Common myeloid progenitor, CD34-positive (primary cell): ENCODE measurements around the gene ZNF516.
A peak's percentile ranks its signal among the peaks of the same experiment; 100 is the strongest.

Experiments
- CTCF ChIA-PET: fragments of 350-600 bp; sonication (Branson Sonifier 250); formaldehyde crosslinking; loops from one replicate; lab custom pipeline; 2021; ENCODE audit warnings: antibody characterized with exemption; lab: Charles Lee
- POLR2A ChIA-PET: fragments of 350-600 bp; sonication (Branson Sonifier 250); formaldehyde crosslinking; loops from one replicate; lab custom pipeline; 2021; ENCODE audit warnings: antibody characterized with exemption; lab: Charles Lee
- DNase-seq, 3 donors: peaks; one replicate each; pipeline versions ENCODE4 v3.0.0 to v3.0.0-alpha.2; 2013
- H3K27ac ChIP-seq, 2 experiments: 1 replicate in 1 of 2; 2 replicates in 1 of 2; pipeline ENCODE4 v1.7.0; 2013; ENCODE audit warnings: inconsistent platforms in 2 of 2, low read length in 2 of 2, mild to moderate bottlenecking in 2 of 2, low read depth in 1 of 2, moderate library complexity in 1 of 2; ENCODE audit not compliant: severe bottlenecking in 2 of 2, insufficient read depth in 1 of 2, poor library complexity in 1 of 2
- H3K27me3 ChIP-seq, 5 experiments: replicated peaks in 2 of 5; 1 replicate in 3 of 5; 2 replicates in 2 of 5; pipeline versions ENCODE4 v1.6.1 to v1.7.0; 2013; ENCODE audit warnings: low read length in 4 of 5, mild to moderate bottlenecking in 2 of 5, moderate library complexity in 2 of 5, inconsistent platforms in 1 of 5; ENCODE audit not compliant: insufficient read depth in 5 of 5, control insufficient read depth in 4 of 5
- H3K36me3 ChIP-seq, 4 experiments: 1 replicate in 2 of 4; 2 replicates in 2 of 4; pipeline versions ENCODE4 v1.6.1 to v1.7.0; 2013; ENCODE audit warnings: low read length in 3 of 4, control low read depth in 1 of 4, mild to moderate bottlenecking in 1 of 4; ENCODE audit not compliant: control insufficient read depth in 4 of 4, insufficient read depth in 4 of 4
- H3K4me1 ChIP-seq, 4 experiments: 1 replicate in 3 of 4; 2 replicates in 1 of 4; pipeline versions ENCODE4 v1.6.1 to v1.7.1; 2013; ENCODE audit warnings: low read length in 3 of 4, mild to moderate bottlenecking in 3 of 4, control low read depth in 1 of 4, inconsistent platforms in 1 of 4, moderate library complexity in 1 of 4; ENCODE audit not compliant: control insufficient read depth in 4 of 4, insufficient read depth in 4 of 4; ENCODE audit errors: control extremely low read depth in 1 of 4
- H3K4me3 ChIP-seq, 7 experiments: 1 replicate in 4 of 7; 2 replicates in 3 of 7; pipeline versions ENCODE4 v1.5.1 to v1.7.0; 2013; ENCODE audit warnings: mild to moderate bottlenecking in 7 of 7, low read length in 6 of 7, moderate library complexity in 6 of 7, inconsistent platforms in 2 of 7, low read depth in 2 of 7, control low read depth in 1 of 7; ENCODE audit not compliant: insufficient read depth in 4 of 7, control insufficient read depth in 1 of 7; ENCODE audit errors: extremely low read depth in 1 of 7
- H3K9me3 ChIP-seq, 5 experiments: 1 replicate in 4 of 5; 2 replicates in 1 of 5; pipeline versions ENCODE4 v1.6.1 to v1.7.1; 2013; ENCODE audit warnings: low read length in 4 of 5, mild to moderate bottlenecking in 2 of 5, inconsistent platforms in 1 of 5, low read depth in 1 of 5, moderate library complexity in 1 of 5; ENCODE audit not compliant: control insufficient read depth in 4 of 5, insufficient read depth in 2 of 5; ENCODE audit errors: control extremely low read depth in 1 of 5
- WGBS: methylation state at CpG from one replicate; pipeline ENCODE4 v1.1.5; 2013; ENCODE audit not compliant: insufficient coverage; 5-methylcytosine and 5-hydroxymethylcytosine counted together

The ZNF516 gene

DNA sequence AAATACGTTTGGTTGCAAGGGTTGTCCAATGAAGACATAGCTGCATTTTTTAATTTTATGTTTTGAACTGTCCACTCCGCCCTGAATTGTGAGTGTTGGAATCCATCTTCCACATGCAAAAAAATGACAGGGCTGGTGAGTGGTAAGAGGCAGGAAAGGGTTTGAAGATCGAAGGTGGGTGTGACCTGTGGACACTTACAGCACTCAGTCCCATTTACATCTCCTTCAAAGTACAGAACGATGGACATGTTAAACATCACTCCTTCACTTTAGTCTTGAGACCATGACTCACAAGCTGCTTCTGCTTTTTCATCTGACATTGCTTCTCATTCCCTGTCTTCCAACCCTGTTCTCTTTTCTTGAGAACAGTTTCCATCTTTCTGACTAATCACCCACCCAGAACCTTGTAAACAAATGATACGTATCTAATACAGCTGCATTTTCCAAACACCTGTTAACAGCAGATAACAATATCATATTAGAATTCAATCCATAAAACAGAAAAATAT lies 179.3 kb downstream of the ZNF516 start:
- DNase-seq = peak in 2 of 3 donors; percentile 5 to 17
- CTCF ChIA-PET = no interaction called here
- WGBS = 87% methylated on average over 3 of the region's 5 CpGs

GRCh38 chr18:76314496-76314895 lies 180.5 kb downstream of the ZNF516 start:
- 77% methylated on average over 3 of the region's 6 CpGs for WGBS
- H3K4me1 ChIP-seq = no peaks in the 10 kb centered on the region
- H3K9me3 ChIP-seq = no peaks in the 10 kb centered on the region
- no peak overlapping the region for H3K4me3 ChIP-seq
- no peak for DNase-seq
- H3K27ac ChIP-seq = no peak overlapping the region
- ChIA-PET POLR2A (no interaction called here), CTCF (no interaction called here)
- peaks cover 0 to 10% (median 0%) of the 10 kb centered on the region in 5 experiments for H3K27me3 ChIP-seq
- H3K36me3 ChIP-seq = no peaks in the 10 kb centered on the region

More for the DNA sequence above, 179.3 kb downstream of the ZNF516 start:
- H3K36me3 ChIP-seq = no peaks in the 10 kb centered on the region
- no peak overlapping the region for H3K4me3 ChIP-seq
- peaks cover 0 to 10% (median 0%) of the 10 kb centered on the region in 5 experiments for H3K27me3 ChIP-seq
- POLR2A ChIA-PET = interaction anchor here (0.6 kb wide), 1 partner anchor 415 kb away, joined by 3 read pairs; no protein-coding TSS in a partner anchor
- H3K9me3 ChIP-seq = no peaks in the 10 kb centered on the region
- no peaks in the 10 kb centered on the region for H3K4me1 ChIP-seq
- H3K27ac ChIP-seq = no peak overlapping the region

DNA sequence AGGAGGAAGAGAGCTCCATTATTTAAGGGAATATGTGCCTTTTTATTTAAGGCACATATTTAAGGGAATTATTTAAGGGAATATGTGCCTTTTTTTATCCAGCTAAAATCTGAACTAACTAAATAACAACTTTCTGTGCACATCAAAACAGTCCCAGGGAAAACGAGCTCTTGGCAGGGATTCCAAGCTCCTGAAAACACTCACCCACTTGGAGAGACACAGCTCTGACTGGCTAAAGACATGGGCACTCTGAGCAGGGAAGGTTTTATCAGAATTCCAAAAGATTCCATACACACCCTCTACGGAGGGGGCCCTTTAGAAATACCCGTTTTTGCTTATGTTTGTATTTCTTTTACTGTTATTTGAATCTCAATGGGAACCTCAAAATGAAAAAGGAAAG lies 181.0 kb downstream of the ZNF516 start:
- Histone ChIP-seq H3K4me3 (no peak overlapping the region), H3K4me1 (no peaks in the 10 kb centered on the region), H3K27me3 (peaks cover 0 to 10% (median 0%) of the 10 kb centered on the region in 5 experiments), H3K36me3 (no peaks in the 10 kb centered on the region), H3K9me3 (no peaks in the 10 kb centered on the region), H3K27ac (no peak overlapping the region)
- ChIA-PET CTCF (no interaction called here), POLR2A (no interaction called here)
- 71% methylated on average over 1 of the region's 3 CpGs for WGBS
- DNase-seq = no peak
